GM03348 (cell line): ENCODE measurements around the gene TNIP1.

Experiments used
- DNase-seq: peaks from one replicate; pipeline ENCODE4 v3.0.0; 2012; ENCODE audit warnings: low spot score

The TNIP1 gene

DNA sequence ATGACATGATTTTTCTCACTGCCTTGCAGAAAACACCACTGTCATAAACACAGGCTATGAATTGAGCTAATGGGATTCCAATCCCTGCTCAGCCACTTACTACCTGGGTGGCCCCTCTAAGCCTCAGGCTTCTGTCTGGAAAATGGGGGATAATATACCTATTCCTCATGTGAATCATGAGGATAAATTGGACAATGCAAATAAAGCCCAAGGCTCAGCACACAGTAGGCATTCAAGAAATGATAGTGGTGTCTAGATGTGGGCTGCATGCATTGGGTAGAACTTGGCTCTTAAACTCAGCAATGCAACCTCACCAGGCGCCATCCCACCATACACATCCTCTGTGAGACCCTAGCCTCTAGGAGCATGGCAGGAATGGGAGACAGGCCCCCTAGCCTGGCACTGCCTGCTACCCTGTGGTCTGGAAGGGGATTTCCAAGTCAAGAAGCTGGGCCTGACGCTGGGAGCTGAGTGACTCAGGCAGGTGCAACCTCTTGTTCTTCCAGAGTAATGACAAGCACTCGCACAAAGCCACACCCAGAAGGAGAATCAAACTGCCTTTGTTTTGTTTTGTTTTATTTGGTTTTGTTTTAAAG is 2.3 kb upstream of the TNIP1 start:
- DNase-seq = no peak

DNA sequence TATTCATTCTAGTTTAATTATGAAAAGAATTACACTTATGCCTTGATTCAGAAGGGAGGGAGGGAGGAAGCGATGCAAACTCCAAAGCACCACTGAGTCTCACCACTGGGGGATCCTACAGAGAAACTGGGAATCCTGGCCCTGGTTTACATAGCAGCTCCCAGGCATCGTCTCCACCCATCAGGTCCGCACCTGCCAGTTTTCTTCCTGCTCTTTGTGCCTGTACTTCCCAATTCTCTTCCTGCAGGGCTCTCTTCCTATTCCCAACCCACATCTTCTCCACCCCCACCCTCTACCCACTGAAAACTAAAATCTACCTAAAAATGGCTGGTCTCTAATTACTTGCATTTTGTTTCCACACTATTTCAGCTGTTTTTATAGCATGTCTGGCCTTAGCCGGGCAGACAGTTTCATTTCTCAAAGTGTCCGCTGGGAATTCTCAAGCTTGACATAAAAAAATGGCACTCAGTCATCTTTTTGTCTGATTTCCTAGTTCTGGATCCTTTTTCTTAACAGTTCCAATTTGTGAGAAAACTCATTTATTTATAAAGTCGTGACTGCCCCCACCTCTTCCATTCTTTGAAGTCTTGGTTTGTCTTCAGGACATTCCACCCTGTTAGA is 1.6 kb upstream of the TNIP1 start:
- peak; percentile 66 for DNase-seq

DNA sequence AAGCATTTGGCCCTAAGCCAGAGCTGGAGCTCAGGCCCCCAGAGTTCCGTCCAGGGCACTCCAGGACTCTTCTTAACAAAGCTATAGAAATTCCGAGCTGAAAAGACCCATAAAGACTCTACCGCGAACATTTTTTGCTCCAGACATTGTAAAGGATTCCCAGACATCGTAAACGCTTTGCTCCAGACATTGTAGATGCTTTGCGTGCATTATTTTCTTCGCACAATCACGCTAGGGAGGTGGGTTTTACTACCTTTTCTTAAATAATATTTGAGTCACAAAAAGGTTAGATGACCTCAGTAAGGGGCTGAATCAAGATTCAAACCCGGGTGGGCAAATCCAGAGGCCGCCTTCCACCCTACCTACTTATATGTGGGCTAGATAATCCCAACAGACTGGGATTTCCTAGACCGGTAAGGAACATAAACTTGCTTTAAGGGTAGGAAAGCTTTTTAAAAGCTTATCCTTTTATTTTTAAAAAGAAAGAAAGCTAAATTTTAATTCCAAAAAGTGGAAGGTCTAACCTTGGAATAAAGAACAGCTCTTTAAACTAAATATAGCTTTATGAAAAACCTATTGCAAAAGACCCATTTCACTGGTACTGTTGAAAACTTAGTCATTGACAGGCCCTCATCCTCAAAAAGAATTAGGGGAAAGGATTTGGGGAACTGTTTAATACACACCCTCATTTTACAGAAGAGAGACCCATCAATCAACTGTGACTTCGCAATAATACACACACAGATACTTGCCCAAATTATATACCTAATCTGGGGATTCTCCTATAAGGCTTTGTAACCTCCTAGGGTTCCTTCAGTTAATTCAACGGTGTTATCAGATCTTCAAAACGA is 822 bp upstream of the TNIP1 start:
- no peak for DNase-seq

DNA sequence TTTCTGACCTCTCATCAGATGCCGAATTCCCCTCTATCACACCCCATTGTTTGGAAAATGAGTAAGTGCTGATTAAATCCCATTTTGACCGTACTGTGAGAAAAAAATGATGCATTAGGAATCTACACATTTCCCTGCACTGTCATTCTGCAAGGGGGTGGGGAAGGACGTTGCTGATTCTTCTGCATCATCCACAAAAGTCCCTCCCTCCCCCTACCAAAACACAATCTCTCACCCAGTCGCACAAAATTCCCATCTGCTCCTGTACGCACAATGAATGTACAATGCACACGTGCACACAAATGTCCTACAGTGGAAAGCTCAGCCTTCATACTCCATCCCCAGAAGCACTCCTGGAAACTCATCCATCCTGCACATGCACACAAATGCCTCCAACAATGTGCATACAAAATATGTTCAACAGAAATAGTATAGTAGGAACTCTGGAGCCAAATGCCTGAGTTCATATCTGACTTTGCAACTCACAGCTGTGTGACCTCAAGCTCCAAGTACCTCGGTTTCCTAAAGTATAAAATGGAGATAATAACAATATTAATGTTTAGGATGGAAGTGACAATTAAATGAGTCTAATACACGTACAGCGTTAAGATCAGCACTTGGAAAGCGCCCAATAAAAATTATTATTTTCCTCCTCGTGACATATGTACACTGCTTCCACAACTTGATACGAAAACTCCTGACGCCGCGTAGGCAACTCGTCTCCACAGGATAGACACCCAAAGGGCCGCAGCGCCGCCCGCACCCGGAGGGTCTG is 809 bp downstream of the TNIP1 start:
- DNase-seq = peak; percentile 32

DNA sequence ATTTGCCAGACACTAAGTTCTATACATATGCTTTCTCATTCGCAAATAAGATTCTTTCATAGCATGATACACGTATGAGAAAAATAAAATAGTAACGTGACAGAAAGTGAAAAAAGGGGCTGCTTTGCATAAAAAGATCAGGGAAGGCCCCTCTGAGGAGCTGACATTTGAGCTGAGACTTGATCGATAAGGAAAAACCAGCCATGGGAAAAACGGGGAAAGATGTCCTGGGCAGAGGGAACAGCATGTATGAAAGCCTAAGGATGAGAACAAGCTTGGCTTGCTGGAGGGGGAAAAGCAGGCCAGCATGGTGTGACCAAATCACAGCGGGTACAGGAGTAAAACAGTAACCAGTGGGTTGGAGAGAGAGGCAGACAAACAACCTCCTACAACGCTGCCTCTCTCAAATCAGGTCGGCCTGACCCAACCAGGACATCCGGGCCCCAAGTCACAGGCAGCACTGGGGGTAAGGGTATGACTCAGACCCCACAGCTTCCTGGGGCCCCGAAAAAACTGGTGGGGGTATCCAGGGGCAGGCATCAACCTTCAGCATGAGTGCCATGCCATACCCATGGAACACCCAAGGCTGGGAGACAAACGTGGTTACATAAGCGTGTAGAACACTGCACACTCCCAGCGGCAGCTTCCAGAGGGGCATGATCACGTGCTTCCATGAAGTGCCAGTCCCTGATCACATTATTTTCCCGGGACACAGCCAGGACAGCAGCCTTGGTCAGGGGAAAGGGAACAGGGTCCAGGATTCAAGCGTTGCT is 2.2 kb downstream of the TNIP1 start:
- DNase-seq = no peak

DNA sequence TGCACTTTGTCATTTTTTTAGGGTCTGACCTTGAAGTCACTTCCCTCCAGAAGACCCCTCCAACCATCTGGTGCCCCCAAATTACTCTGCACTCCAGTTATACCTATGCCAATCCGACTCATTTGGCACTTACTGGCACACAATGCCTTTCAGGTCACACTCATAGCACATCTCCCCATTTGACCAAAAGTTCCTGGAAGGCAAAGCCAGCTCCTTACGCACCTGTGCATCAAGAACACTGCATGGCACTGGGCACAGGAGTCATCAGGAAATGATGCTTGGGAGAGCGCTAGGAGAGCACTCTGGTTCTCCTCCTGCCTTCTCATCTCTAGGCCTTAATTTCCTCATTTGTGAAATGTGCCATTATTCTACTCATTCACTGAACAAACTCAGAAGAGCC is 2.9 kb downstream of the TNIP1 start:
- no peak for DNase-seq

DNA sequence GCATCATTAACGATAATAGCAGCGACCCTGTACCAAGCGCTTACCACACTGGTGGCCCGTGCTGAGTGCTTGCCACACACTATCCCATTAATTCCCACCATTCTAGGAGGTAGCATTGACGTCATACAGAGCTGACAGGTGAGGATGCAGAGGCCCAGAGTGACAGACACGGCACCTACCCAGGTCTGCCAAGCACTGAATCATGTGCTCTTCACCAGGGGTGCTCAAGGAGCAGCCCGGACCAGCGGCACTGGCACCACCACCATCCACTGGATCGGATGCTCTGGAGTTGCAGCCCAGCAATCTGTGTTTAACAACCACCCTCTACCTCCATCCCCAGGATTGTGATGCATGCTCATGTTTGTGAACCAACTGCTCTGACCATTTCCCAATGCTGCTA is 3.4 kb downstream of the TNIP1 start:
- DNase-seq = no peak

DNA sequence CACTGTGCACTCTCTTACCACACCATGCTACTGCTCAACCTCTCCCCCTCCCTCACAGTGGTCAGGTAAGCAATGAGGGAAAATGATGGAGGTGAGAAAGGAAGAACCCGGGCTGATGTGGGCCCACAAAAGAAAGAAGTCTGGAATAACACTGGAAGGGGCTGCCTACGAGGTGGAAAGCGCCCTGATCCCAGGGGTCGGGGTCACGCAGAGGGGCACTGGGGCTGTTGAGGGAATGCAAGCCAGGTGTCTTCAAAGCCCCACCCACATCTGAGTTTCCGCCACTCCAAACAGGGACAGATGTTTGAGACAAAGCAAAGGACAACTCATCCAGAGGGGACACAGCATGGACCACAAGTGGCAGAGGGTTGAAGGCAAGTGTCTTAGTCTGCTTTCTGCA is 4.2 kb downstream of the TNIP1 start:
- DNase-seq = no peak

DNA sequence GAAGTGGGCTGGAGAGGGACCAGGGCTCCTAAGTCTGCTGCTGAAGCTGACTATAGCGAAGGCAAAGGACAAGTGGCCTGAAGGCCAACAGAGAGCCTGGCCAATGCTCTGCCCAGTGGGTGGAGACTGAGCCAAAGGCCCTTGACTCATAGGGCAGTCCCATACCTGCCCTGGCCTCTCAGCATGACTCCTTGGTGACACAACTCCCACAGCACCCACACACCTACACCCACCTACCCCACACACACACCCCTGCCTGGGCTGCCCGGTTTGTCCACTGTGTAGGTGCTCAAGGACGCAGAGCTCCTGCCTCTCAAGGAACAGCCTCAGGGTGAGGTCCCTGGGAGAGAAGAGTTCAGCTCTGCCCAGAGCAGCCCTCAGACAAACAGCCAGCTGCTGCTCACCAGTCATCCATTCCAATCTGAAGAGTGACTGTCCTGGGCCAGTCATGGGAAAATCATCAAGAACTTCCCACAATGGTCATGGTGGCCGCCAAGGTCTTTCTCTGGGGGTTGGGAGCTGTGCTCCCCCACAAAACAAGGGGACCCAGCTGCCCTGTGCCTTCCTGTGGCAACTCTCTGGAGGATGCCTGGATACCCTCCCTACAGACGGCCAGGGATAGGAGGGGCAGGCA is 5.0 kb downstream of the TNIP1 start:
- DNase-seq = peak; percentile 43

DNA sequence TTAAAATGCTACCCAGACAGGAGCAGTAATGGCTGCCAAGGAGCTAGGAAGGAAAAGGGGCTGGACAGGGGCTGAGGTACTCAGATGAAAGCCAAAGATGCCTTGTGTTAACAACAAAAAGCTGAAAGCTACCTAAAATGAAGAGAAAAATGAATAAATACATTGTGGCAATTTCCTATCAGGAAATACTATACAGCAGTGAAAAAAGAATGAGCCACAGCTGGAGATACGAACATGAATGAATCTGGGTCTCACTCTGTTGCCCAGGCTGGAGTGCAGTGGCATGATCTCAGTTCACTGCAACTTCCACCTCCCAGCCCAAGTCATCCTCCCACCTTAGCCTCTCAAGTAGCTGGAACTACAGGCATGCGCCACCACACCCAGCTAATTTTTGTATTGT is 6.3 kb downstream of the TNIP1 start:
- no peak for DNase-seq

DNA sequence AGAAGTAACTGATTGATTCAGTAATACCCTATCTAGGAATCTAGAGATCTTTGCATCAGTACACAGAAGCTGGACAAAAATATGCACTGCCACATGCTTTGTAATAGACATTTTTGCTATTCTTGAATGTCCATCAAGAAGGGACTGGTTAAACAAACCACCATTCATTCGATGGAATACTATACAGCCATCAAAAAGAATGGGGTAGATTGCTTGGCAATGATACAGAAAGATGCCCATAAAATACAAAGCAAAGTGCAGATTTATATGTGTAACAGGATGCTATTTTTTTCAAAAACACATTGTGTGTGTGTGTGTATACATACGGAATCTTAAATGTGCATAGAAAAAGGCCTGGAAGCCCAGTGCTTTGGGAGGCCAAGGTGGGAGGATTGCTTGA is 7.6 kb downstream of the TNIP1 start:
- DNase-seq = no peak

DNA sequence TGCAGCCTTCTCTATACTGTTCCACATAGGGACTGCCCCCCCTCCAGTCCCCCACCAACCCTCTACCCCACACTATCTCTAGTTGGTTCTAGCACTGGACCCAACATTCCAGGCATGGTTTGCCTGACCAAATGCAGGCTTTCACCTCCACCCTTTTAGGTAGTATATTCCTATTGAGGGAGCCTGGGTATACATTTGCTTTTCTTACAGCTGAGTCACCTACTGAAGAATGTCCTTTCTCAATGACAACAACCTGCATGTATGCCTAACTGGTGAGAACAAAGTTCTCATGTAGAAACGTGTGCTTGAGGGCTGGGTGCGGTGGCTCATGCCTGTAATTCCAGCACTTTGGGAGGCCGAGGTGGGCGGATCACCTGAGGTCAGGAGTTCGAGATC is 8.2 kb downstream of the TNIP1 start:
- DNase-seq = peak; percentile 48

DNA sequence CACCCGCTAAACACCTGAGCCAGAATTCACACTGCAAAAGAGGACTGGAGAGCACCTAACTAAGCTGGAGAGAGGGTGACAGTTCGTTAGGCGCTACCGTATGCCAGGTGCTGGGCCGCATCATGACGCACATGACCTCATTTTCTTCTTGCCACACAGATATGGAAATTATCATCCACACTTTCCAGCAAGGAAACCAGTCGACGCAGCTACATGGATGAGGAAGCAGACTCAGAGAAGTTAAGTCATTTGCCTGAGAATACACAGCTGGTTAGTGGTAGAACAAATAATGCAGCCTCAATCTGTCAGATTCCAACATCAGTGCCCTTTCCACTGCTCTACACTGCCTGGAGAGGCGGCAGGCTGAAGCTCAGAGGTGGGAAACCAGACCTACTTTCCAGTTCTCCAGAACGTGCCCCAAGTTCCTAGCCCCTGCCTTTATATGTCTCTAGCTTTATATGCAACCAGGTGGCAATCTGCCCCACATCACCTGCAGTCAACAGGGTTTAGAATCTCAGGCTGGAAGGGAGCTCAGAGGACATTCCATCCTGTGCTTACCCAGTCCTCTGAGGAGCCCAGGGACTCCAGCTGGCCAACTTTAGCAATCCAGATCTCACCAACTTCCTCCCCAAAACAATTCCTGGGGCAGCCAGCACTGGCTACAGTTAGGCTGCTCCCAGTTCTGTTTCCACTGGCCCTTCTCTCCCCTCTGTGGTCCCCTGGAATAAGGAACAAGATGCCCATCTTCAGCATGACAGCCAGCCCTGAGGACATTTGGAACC is 8.8 kb downstream of the TNIP1 start:
- peak; percentile 45 for DNase-seq

DNA sequence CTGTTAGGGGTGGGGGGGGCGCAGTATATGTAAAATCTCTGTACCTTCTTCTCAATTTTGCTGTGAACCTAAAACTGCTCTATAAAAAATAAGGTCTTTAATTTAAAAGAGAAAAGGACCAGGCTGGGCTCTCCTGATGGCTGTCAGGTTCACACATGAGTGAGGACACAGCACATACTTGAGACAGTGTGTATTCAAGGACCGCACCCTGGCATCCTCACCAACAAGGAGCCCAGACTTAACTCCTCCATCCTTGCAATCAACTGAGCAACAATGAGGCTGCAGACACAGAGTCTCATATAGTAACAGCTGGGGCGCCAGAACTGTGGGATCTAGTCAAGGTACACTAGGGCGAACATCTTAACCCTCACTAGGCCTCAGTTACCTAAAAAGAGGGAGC is 9.8 kb downstream of the TNIP1 start:
- DNase-seq = no peak

DNA sequence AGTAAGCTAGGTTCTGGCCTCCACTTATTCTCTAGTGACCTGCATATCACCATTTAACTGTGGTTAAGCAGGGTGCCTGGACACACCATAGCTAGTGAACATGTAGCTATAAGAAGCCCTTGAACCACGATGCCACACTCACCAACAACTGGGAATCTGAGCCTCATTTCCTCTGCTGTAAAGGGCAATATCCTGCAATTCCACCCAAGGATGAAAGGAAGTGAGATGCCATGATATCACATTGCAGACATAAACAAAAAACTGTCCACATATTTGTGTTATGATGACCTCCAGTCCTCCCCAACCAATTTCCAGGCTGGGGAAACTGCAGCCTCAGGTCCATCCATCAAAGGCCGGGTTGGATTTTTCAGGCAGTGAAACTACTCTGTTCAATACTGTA is 10.4 kb downstream of the TNIP1 start:
- no peak for DNase-seq

DNA sequence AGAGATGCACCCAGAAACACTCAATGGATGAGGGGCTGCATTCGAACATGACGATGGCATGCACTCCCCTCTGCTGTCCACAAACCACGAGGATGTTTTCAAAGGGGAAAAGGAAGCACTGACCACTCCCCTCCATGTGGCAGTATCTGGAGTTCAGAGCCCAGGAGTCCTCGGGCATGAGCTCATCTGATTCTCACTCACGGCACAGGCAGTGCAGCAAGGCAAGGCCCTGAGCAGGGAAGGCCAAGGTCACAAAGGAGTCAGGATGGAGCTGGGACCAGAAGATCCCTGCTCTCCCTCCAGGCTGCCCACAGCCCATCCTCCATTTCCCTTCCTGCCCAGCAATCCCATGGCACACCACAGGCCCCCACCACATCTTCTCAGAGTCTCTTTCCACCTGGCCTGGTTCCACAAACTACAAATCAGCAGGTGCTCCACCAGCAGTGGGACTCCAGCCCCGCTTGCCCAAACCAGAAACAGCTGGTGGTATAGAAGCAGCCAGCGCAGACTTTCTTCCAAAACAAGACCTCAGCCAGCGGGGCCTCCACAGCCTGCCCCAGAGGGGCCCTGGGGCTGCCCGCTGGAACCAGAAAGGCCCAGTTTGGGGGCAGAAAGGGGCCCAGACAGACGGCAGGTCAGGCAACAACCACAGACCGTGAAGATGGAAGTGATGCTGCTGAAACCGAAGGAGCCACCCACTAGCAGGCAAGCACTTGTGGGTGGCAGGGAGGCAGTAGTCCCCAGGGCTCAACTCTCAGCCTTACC is 12.2 kb downstream of the TNIP1 start:
- DNase-seq = peak; percentile 34

DNA sequence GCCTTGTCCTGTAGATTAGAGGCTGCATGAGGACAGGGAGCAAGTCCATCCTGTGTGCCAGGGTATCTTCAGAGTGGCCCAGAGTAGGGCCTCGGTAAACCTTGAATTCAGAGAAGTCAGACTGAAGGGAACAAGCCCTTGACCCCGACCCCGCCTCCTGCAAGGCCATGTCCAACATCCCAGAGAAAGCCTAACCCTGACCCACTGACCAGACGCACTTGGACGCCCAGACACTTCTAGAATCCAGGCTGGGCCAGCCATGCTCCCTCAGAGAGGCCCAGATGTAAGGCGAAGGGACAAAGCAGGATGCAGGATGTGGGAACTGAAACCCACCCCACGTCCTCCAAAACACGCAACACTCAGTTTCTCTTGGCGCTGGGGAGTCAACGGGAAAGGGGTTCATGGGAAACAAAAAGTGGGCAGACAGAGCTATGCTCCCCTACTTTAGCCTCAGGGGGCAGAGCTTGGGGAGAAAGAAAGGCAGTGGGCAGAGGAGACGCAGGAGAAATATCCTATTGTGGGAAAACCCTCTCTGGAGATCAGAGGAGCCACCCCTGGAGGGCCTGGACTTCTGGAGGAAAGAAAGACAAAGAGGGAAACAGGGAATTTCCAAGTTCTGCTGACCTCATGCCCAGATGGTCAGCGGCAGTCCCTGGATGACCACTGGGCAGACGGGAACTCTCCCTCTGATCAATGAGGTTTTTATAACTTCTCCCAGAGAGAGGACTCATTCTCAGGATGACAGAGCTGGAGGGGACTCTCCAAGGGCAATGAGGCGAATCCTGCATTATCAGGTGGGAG is 13.0 kb downstream of the TNIP1 start:
- DNase-seq = no peak

DNA sequence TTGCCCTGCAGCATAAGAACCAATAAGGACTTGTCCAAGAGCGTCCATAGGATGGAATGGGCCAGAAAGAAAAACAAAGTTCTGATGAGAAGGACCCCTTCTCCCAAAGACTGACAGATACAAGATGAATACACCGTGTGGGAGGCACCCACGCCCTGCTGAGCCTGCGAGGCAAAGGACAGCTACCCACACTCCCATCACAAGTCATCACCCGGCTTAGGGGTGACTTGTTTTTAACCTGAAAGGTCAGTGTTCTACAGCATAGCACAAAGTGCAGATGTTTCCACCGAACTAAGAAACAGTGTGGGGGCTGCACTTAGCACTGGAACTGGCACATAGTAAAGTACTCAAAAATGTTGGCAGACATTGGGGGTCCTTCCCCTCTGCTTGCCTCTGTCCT is 13.9 kb downstream of the TNIP1 start:
- DNase-seq = no peak

DNA sequence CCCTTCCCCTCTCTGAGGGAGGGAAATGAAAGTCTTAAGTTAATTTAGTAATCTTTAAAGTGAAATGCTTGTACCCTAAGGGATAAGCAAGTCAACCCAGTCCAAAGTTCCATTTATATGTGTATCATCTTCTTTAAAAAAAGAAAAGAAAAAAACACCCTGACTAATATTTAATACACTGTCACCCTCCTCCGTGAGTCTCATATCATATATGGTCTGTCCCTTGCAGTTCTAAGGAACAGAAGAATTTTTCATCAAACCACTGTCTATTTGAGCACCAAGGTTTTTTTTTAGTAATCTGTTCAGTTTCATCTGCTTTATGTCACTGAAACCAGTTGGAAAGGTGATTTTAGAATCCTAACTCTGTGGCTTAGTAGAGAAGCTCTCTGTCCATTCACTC is 15.2 kb downstream of the TNIP1 start:
- DNase-seq = no peak
